SW480 (cell line): ENCODE results near the gene SRC.

Experiments
- DNase-seq: peaks from one replicate; pipeline ENCODE4 v3.0.0-alpha.2; 2016; ENCODE audit warnings: low spot score

SRC gene

DNA sequence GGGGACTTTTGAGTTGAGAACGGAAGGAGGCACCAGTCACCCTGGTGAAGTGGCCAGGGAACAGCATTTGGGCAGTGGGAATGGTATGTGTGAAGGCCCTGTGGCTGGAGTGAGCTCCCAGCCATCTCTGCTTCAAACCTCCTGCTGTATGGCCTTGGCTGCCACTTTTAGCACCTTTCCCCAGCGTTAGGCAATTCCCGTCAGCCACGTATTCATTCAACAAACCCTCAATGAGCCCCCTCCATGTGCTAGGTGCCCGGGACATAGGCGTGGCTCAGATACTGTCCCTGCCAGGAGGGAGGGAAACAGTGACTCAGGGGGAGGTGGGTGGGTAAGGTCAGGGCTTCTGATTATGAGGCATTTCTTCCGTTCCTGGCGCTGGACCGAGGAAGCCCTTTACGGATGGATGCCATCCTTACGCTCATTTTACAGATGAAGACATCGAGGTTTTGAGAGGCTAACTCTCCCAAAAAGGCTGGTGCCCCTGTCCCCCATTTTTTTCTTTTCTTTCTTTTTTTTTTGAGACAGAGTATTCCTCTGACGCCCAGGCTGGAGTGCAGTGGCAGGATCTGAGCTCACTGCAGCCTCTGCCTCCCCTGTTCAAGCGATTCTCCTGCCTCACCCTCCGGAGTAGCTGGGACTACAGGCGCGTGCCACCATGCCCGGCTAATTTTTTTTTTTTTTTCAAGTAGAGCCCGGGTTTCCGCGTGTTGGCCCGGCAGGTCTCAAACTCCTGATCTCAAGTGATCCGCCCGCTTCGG is 37.5 kb downstream of the SRC start:
- DNase-seq: no peak

DNA sequence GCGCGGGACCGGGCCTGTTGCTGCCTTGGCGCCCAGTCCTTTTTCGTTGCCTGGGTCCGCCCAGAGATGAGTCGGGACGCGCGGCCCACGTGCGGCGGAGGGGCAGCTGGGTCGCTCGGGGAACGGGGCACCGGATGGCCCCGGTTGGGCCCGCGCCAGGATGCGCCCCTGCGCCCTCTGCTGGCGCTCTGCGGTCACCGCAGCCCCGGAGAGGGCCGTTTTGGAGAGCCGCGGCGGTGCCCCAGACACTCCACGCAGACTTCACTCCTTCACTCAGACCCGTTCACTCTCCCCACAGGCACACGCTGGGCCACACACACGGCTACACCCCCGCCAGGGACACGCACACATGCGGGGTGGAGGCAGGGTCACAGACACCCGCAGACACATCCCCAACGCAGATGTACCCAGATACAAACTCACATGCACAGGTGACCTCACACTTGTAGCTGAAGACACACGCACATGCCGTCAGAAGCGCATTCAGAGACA is 38.8 kb downstream of the SRC start:
- peak; percentile 48 for DNase-seq

DNA sequence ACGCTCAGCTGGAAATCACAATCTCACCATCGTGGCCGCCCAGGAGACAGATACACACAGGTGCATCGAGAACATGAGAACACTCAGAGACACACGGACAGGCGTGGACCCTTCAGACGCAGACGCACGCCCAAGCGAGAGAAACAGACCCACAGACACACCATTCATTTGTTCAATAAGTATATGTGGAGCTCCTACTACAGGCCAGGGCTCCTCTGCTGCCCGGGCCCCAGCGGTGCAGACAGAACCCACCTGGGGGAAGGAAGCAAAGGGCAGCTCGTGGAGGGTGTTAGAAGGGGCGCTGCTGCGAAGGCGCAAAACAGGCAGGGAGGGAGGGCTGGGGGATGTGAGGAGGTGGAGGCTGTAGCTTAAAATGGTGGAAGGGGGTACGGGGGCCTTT is 39.2 kb downstream of the SRC start:
- no peak for DNase-seq

DNA sequence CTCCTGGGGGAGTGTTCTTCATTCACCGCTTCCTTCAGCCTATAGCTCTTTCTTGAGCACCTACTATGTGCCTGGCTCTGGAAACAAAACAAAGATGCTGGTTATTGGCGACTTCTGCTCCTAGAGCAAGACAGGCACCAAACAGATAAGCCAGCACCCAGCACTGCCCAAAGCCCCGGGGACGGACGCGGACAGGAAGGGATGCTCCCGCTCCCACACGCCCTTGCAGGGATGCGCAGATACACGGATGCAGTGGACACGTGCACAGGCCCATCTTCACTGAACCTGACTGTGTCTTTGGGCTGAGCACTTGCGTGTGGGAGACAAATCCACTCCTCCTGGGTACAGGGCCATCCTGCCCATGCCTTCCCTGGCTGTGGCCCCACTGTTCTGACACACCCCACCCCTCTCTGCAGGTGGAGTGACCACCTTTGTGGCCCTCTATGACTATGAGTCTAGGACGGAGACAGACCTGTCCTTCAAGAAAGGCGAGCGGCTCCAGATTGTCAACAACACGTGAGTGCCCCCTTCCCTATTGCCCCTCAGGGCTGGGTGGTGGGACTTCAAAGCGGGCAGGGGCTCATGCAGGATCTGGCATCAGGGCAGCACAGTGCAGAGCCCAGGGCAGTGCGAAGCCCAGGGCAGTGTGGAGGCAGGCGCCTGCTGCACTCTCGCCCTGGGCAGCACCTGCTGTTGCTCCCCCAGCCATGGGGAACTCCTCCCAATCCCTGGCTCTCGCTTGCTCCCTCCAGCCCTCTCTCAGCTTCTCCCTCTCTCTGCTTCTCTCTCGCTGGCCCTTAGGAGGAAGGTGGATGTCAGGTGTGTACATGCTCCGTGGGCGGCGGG is 39.9 kb downstream of the SRC start:
- DNase-seq: no peak

DNA sequence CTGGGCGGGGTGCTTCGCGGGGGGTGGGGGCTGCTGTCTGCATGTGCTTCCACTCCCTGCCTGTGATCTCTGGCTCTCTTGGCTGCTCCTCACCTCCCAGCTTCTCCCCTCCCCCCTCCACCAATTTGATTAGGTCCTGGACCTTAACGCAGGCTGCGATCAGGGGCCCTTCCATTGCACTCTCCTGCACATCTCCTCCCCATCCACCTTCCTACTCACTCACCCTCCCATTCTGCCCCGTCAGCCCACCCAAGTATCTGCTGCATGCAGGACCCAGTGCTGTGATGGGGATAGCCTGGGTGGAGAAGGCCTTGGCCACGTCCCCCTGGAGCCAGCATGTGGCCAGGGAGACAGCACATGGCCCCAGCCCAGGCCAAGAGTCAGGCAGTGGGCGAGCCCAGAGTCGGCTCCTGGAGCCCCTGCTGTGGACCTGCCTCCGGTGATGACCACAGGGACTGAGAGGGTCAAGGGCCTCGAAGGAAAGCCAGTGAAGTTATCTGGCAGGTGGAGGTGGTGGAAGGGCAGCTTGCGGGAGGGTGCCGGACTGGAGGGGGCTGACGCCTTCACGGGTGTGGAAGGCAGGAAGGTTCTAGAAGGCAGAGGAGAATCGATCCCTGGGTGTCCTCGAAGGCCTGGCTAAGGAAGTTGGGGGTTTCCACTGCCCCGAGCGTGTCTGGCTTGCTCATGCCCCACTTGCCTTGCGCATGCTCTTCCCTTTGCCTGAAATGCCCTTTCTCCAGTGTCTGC is 40.7 kb downstream of the SRC start:
- no peak for DNase-seq

DNA sequence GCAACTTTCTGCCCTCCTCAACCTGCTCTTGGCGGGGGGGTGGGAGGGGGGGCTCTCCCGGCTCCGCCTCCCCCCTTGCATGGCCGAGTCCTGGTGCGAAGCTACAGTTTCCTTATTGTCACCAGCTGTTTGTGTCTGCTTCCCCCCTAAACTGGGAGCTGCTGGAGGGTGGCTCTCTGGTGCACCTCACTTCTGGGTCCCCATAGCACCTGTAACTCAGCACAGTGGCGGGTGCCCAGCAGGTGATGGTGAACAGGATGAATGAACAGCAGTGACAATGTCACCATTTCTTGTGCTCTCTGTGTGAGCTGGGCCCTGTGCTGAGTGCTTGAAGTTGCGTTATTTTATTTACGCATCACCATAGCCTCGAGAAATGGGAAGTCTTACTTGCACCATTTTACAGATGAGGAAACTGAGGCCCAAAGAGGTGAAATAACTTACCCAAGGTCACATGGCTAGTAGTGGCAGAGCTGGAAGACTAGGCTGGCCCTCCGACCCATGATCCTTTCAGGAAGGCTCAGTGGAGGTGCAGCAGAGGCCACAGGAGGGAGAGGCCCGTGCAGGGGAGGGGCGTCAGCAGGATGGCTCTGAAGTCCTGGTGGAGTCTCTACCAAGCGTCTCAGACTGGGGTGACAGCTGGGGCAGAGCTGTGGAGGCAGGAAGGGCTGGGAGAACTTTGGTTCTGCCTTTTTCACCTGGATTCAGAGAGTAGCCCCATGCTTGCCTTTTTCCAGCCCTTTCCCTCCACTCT is 41.8 kb downstream of the SRC start:
- no peak for DNase-seq

DNA sequence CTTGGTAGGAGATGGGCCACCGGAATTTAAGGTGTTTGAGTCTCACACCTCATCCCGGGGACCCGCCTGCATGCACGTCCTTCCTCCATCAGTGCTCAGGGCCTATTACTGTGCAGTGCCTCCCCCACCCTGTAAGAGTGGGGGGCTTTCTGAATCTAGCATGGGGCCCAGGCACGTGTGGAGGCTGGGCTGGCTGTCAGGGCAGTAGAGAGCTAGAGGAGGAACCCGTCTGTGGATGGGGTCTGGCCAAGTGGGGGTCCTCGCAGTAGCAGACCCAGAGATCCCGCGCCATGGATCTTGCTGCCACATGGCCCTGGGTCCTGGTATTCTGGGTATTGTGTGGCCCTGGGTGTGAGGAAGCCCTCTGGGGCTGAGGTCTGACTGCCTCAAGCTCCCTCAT is 42.9 kb downstream of the SRC start:
- DNase-seq: no peak

DNA sequence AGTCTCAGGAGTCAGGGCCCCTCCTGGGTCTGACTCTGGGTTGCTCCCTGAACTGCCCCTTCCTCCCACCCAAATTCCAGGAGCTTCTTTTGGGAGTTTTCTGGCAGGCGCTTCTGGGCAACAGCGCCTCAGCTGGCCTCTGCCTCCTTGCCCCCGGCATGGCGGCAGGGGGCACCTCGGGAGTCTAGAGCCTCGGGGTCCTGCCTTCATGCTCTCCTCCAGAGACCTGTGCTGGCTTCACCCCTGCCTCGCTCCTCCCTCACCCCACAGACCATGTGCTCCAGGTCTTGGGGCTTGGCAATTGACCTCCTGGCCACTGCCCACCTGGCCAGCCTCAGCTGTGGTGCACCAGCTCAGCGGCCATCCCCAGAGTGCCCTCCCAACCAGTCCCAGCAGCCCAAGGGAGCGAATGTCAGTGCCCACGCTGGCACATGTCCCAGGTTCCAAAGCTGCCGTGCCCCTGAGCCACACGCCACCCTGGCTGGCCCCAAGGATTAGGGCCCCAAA is 43.4 kb downstream of the SRC start:
- no peak for DNase-seq

DNA sequence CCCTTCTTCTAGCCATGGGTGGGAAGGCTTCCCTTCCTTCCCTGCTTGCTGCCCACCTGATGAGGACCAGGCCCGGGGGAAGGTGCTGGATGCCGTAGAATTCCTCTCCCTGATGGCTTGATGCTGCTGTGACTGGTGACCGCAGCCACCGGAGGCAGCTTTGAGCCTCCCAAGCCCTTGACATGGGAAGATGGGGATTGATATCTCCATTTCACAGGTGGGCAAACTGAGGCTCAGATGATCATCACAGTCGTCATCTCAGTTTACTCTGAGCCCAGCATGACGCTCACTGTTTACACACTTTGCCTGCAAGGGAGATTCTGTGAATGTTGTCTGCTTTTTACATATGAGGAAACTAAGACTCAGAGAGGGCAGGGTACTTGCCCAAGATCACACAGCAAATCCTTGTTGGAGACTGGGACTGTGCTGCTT is 43.9 kb downstream of the SRC start:
- no peak for DNase-seq

DNA sequence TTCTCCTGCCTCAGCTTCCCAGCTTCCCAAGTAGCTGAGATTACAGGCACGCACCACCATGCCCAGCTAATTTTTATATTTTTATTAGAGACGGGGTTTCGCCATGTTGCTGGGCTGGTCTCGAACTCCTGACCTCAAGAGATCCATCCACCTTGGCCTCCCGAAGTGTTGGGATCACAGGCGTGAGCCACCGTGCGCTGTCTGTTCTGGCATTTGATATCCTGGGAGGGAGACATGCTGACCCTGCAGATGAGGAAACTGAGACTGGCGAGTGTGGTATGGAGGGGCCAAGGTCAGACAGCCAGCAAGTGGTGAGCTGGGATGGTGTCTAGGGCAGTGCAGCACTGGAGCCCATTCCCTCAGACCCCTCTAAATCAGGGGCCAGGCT is 44.6 kb downstream of the SRC start:
- DNase-seq: no peak

DNA sequence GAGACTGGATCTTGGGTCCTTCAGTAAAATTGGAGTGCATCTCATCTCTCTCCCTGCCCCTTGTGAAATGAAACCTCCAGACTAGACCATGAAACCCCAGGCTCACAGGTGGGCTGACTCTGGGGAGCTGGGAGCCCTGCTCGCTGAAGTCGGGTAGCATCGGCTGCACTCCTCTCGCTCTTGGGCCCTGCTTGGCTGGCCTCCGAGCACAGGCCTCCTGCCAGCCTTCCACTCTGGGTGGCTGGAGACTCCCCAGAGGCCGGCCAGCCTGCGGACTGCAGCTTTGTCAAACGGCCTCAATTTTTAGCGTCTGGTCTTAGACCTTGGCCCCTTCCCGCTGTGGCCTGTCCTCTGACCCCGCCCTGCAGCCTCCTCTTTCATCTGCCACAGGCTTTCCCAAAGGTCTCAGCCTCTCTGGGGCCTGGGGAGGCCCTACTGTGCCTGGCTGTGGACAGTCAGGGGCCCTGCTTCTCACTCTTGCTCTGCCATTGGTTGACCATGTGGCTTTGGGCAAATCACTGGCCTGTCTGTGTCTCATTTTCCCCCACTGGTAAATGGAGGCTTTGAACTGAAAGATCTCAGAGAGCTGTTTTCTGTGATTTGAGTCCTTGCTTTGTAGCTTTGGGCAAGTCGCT is 45.1 kb downstream of the SRC start:
- no peak for DNase-seq

DNA sequence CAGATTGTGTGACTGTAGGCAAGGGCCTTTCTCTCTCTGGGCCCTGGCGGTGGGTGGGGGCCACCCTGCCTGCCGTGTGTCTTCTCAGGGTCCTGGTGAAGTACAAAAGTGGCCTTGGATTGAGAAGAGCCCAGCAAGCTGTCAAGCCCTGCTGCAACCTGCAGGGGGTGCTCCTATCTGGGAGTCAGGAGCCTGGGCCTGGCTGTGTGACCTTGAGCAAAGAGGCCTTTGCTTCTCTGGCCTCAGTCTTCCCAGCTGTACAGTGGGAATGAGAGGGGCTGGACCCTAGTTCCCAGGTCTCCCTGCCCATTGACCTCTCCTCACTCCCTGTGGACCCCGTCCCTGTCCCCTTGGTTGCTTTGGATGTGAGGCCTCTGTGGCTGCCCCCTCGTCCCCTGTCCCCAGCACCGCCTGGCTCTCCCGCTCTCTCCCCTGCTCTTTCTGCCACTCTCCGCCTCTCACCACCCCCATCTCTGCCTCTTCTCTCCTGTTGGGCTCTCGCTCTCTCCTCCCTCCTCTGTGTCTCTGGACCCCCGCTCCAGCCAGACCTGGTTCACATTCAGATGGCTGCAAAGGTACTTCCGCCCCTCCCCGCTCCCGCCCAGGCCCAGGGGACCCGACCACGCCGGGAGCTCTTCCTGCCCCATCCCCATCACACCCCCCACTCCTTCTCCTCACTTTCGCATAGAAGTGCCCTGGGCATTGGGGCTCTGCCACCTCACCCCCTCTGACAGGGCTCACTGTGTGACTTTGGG is 46.7 kb downstream of the SRC start:
- no peak for DNase-seq

DNA sequence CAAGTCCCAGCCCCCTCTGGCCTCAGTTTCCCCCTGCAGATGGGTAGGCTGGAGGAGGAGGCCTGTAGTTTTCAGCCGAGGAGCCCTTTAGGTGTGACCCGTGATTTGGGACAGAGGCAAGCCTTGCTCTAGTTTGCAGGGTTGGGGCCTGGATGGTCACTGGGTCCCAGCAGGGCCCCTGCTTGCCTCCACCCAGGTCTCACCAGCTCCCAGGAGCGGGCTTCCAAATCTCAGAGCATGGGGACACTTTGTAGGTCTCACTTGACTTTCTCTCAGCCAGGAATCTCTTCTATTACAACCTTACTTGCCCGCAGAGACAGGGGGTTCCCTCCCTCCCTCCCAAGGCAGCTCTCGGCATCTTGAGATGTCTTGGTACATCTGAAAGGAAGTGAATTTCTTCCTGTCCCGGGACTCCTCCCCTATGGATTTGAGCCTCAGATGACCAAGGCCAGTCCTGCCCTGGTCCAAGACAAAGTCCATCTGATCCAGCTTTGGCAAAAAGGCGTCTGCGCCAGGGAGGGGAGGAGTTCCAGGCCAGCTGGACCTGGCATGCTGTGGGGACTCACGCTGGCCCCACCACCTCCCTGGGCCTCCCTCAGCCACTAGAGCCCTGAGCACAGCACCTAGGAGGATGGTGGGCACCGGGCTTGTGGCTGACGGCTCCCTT is 47.4 kb downstream of the SRC start:
- no peak for DNase-seq

DNA sequence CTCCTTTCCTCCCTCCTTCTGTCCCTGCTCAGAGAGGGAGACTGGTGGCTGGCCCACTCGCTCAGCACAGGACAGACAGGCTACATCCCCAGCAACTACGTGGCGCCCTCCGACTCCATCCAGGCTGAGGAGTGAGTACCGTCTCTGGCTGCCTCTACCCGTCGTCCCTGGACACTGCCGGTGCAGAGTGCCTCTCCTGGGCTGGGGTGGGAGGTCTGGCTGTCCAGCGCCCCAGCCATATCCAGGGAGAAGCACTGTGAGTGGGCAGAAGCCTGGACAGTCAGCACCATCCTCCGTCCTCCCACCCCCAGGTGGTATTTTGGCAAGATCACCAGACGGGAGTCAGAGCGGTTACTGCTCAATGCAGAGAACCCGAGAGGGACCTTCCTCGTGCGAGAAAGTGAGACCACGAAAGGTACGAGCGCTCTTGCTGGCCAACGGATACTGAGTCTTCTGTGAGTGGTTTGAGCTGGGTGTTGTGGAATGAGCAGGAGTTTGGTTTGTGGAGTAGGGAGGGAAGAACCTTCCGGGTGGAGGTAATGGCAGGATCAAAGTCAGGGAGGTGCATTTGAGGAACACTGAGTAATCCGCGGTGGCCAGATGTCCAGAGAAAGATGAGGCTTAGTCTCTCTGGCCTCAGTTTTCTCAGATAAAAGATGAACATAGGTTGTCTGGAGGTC is 48.1 kb downstream of the SRC start:
- no peak for DNase-seq

DNA sequence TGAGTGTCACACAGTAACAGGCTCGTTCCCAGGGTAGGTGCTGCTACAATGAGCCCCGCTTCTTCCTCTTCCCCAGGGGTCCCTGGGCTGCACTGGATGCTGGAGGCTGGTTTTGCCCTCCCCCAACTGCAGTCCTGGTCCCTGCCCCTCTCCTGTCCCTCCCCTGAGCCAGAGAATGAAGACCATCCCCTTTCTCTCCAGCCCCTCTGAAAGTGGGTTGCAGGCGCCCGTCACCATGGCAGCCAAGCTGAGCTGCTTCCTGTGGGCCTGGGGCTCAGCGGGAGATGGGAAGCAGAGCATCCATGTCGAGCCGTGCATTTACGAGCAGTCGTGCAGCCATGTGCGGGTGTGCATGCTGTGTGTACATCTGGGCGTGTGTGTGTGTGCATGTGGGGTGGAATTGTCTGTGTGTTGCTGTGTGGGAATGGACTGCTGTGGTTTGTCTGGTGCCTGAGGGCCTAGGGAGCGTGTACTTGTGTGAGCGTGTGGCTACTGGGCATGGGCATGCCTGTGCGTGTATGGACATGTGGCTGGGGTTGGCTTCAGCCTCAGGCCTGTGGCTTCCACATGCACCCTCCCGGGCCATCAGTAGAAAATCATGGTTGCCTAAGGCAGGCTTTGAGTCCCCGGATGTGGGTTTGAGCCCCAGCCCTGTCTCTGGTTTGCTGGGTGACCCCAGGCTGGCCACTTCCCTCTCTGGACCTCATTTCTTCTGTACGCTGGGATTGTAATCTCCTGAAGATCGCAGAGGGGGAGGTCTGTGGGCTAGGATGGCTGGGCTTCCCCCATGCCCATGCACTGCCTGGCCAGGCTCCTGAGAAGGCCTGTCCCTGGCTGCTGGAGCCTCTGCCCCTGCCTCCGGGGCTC is 48.8 kb downstream of the SRC start:
- DNase-seq: no peak

DNA sequence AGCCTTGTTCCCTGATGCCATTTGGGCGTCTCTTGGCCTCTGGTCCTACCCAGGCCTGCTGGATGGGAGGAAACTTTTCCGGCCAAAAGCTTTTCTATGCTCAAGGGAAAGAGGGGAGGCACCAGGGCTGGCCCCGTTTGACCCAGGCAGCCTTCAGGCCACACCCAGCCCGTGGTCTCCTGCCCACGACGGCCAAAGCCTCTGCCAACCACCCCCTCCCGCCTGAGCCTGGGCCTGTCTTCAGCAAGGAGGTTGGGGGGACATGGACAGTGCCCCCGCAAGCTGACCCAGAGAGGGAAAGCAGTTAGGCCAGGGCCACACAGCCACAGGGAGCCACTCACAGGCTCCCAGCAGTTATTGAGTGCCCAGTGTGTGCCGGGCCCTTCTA is 49.5 kb downstream of the SRC start:
- no peak for DNase-seq

DNA sequence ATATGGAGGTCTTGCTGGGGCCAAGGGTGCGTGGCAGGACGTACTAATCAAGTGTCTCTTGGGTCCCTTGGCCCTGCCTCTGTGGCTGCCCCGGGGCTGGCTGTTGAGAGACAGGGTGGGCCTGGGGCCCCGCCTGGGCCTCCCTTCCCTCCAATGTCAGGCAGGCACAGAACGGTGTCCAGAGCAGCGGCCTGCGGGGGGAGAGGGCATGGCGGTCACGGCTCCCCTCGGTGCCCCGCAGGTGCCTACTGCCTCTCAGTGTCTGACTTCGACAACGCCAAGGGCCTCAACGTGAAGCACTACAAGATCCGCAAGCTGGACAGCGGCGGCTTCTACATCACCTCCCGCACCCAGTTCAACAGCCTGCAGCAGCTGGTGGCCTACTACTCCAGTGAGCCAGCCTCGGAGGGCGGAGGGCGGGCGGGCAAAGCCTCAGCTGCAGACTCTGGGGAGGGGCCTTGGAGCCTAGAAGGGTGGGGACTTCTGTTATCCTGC is 50.0 kb downstream of the SRC start:
- no peak for DNase-seq

DNA sequence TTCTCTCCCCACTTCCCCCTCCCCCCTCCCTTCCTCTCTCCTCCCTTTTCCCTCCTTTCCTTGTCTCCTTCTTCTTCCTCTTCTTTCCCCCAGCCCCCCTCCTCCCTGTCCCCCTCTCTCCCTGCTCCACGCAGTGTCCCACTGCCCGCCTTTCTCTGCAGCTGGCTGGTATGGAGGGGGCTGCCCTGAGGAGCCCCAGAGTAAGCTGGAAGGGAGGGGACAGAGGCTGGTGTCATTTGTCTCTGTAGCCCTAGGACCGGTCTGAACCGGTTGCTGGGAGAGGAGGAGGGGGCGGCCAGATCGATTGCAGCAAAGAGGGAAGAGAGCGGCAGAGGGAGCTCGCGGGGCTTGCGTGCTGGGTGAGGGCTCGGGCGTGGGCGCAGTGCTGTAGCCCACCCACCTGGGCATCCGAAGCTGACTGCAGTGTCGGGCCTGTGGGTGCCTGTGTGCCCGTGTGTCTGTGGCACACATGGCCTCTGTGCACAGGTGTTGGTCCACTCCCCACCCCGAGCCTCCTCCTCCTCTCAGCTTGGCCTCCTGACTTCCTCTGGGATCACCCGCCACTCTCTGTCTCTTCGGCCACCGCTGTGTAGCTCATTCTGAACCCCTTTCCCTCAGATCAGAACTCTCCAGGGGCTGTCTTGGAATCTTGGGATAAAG is 50.6 kb downstream of the SRC start:
- no peak for DNase-seq
